Head of caudate nucleus (tissue), 42 donors: ENCODE results near the gene LTO1.

ENCODE experiments used
- DNase-seq, 42 donors: peaks; one replicate each; pipeline versions ENCODE4 v3.0.0 to v3.0.0-alpha.2; 2020 to 2021; ENCODE audit warnings: mixed read lengths in 7 of 42
- intact Hi-C: fragments of 100-400 bp; cut with DNase I; formaldehyde crosslinking; loops from one replicate; pipeline ENCODE4 v1.15.0; 2022

Gene LTO1, protein sequence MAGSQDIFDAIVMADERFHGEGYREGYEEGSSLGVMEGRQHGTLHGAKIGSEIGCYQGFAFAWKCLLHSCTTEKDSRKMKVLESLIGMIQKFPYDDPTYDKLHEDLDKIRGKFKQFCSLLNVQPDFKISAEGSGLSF

DNA sequence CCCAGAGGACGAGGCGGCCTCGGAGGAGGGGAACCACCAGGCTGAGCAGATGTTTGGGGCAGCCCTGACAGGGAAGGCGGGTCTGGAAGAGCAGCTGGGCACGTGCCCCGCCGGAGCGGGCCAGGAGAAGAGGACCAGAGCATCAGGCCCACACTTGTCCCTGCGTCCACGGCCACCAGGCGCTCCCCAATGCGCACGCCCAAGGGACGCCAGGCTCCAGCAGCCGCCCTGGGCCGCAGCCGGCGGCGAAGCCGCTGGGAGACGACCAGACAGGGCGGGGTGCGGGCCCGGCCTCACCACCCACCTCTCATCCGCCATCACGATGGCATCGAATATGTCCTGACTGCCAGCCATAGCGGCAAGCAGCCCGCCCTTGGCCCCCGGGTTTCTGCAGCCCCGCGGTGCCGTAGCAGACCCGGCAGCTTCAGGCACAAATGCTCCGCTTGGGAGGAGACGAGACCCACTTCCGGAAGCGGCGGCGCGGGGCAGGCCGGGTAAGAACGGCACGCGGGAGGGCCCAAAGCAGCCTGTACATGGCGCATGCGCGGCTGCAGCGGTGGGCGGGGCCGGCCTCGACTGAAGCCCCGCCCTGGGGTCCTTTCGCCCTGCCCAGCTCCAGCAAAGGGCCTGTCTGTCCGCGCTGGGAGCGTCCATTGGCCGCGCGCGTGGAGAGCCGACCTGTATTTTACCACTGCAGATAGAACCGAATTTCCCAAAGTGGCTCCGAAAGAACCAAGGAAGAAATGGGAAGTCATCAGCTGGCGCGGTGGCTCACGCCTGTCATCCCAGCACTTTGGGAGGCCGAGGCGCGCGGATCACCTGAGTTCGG, at the start of gene LTO1:
LTO1 (minus strand) TSS at position 468 of the 829 bp plus-strand sequence; CDS start at position 354, 114 bp downstream.
- intact Hi-C loops = no loop called here
- DNase-seq = peak; percentile 85 to 98 (median 95)

DNA sequence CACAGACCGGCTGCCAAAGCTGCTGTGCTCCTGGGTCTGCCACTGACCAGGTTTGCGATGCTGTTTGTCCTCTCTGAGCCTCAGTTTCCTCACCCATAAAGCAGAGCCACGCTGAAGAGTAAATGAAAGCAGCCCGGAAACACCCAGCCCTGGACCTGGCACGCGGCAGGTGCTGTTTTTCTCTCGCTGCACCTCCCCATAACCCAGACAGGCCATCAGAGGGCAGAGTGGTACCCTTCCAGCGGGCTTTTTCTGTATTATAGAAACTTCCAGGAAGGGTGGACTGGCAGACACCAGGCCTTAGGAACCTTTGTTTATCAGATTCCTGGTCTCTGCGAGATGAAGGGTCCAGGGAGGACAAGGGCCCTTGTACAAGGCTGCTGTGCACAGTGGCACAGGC, 46.6 kb upstream of the LTO1 start:
- intact Hi-C loops = no loop called here
- DNase-seq = no peak

DNA sequence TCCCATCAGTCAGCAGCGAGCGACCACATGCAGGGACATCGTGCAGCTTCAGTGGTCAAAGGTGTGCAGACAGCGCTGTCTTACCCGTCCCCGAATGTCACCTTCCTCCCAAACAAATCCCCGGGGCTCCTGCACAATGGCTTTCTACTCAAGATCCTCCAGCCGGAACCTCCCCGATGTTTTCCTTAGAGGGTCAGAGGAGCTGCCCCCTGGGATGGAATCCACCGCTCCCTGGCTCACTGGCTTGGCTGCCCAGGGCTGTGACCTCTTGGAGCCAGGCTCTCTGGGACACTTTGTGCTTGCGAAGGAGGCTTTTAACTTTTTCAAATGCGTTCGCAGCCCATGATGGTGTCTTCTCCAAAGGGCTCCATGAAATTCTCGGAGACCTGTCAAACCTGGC, 46.0 kb upstream of the LTO1 start:
- intact Hi-C loops = no loop called here
- no peak for DNase-seq

DNA sequence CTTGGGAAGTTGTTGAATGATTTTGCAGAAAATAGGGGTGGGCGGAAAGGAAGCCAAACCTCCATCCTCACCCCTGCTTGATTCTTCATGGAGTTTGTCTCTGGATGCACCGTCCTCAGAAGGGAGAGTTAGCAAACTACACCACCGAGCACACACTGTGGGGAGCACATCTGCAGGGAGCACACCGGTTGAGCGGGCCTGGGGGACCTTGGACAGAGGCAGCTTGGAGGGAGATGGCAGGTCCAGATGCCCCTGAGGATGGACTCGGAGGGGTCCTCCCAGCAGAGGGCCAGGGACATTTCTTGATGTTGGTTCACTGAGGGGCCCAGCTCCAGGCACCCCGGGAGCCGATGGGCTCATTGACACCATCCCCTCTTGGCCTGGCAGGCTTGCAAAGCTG, 43.8 kb upstream of the LTO1 start:
- intact Hi-C loops = no loop called here
- no peak for DNase-seq

DNA sequence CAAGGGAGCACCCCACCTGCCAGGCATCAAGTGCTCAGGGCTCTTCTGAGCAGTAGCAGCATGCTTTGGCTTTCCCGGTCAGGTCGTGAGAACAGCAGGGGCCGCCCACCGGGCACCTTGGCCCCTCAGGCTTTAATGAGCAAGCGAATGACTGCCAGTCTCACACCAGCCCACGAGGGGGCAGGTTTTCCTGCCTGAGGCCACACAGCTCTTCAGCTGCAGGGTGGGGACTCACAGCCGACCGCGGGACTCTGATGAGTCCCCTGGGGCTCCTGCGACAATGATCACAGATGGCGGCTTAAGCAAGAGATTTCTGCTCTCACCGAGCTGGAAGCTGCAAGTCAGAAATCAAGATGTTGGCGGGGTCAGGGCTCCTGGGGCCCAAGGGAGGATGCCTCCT, 43.0 kb upstream of the LTO1 start:
- intact Hi-C loops = no loop called here
- DNase-seq = no peak

DNA sequence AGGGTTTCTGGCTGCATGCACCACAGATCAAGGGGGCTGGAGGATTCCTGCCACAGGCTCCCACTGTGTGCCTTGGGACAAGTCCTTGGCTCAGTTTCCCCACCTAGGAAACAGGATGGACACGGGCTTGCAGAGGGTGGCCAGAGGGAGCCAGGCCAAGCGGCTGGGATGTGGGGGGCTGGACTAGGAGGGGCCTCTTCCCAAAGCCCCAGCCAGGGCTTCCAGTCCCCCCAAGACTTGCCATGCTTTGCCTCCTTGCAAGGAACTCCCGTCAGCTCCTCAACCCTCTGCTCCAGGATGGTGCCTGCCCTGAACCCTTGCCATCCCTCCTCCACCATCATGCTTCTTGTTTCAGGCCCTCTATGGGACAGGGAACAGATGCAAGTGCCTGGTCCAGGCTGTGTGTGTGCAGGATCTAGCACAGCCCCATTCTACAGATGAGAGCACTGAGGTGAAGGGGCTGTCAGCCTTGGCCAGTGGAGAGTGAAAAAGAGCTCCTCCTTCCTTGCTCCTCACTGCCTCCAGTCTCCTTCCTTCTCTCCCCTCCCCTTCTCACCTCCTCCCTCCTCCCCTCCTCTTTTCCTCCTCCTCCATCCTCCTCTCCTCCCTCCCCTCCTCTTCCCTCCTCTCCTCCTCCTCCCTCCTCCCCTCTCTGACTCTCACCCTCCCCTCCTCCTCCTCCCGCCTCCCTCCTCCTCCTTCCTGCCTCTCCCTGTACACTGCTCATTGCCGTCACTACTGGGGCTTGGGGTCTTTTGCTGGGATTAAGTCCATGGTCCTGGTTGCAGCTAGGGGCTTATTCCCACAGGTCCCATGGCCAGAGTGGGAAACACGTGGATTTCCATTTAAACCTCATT, 42.0 kb upstream of the LTO1 start:
- intact Hi-C loops = no loop called here
- DNase-seq = no peak

DNA sequence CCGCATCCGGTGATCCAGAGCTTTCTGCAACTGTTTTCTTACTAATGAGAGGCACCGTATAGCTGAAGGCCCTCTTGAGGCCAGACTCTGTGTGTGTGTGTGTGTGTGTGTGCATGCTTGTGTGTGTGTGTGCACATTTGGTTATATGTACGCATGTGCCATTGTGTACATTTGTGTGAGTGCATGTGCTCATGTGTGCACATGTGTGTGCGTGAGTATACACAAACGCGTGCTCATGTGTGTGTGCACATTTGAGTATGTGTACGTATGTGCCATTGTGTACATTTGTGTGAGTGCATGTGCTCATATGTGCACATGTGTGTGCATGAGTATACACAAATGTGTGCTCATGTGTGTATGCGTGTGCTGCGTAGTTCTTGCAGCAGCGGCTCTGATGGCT, 40.9 kb upstream of the LTO1 start:
- intact Hi-C loops = no loop called here
- no peak for DNase-seq

DNA sequence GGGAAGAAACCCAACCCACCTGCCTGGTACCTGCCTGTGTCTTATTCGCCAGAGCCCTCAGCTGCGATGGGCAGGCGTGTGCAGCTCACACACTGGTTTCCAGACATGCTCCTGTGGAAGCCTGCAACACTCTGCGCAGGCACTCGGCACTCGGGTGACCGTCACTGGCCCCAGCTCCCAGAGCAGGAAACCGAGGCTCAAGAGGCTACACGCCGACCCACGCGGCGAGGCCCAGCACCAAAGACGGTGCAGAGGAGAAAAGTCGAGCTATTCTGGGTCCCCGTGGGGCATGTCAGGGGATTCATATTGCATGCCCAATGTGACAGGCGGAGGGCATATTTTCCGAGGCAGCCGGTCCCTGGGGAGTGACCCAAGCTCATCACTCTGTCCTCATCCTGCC, 40.3 kb upstream of the LTO1 start:
- no peak for DNase-seq
- intact Hi-C loops = no loop called here

DNA sequence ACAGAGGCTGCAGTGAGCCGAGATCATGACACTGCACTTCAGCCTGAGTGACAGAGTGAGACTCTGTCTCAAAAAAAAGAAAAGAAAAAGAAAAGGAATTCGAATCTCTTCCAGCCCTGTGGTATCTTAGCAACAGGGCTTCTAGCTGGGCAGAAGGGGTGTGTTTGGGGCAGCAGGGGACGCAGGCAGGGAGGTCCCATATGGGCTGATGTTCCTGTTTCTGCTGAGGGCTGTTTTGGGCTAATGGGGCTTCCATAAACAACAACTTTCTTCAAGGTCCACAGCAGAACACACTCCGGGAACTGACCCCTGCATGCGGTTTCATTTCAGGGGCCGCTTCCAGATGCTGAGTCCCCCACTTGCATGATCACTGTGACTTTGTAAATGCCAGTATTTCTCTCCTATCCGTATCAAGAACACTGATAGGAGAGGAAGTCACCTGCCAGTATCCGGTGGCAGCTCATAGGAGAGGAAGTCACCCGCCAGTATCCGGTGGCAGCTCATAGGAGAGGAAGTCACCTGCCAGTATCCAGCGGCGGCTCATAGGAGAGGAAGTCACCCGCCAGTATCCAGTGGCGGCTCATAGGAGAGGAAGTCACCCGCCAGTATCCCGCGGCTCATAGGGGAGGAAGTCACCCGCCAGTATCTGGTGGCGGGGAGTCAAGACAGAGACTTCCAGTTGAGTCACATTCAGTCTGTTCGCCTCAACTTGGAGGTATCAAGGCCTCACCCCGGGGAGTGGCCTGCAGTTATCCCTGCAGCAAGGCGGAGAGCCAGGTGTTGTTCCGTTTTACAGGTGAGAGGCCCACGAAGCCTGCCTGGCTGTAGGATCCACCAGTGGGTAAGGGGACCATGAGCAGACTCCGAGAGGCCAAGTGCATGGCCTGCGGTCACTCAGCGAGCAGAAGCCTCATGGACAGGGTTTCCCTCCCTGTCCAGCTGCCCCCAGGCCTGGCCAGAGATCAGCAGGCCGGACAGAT, 37.0 kb upstream of the LTO1 start:
- intact Hi-C loops = no loop called here
- no peak for DNase-seq

DNA sequence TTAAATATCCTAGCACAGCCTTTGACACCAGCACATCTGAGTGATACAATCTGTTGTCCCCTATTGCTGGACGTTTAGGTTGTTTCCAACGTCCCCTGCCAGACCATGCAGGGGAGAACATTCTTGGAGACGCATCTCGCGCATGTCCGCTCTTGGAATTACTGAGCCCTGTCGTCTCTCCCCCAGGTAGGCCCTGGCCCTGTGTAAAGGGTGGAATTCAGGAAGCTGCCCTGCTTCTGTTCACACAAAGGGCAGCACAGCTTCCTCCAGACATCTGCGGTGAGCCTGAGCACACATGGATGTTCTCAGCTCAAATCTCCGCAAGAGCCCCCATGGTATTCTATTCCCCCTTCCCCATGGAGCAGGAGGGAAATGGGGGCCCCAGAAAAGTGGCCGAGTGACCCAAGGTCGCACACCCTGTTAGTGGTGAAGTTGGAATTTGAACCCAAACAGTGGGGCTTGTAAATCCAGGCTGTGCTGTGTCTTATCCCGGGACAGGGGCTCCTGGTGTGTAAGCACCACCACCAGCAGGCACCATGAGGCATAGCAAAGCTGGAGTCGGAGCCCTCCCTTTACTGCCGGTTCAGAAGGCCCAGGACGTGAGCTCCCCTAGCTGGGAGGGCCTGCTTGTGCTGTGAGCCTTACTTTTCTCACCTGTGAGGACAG, 33.7 kb upstream of the LTO1 start:
- no peak for DNase-seq
- intact Hi-C loops = no loop called here

DNA sequence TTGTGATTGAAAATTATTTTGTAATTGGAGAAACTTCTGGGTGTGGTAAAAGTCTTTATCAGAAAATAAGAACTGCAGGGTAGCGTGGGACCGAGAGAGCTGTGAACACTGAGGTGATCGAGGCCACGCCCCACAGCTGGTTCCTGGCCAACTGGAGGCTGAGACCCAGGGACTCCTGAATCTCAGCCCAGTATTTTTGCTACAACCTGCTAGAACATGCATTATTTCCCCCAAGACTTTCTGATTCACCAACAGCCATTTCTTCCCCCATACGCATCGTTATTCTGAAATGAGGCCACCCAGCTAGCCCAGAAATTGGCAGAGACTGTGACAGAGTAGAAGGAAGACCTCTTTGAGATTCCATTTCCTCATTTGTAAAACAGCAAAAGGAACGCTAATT, 32.0 kb upstream of the LTO1 start:
- intact Hi-C loops = no loop called here
- no peak for DNase-seq

DNA sequence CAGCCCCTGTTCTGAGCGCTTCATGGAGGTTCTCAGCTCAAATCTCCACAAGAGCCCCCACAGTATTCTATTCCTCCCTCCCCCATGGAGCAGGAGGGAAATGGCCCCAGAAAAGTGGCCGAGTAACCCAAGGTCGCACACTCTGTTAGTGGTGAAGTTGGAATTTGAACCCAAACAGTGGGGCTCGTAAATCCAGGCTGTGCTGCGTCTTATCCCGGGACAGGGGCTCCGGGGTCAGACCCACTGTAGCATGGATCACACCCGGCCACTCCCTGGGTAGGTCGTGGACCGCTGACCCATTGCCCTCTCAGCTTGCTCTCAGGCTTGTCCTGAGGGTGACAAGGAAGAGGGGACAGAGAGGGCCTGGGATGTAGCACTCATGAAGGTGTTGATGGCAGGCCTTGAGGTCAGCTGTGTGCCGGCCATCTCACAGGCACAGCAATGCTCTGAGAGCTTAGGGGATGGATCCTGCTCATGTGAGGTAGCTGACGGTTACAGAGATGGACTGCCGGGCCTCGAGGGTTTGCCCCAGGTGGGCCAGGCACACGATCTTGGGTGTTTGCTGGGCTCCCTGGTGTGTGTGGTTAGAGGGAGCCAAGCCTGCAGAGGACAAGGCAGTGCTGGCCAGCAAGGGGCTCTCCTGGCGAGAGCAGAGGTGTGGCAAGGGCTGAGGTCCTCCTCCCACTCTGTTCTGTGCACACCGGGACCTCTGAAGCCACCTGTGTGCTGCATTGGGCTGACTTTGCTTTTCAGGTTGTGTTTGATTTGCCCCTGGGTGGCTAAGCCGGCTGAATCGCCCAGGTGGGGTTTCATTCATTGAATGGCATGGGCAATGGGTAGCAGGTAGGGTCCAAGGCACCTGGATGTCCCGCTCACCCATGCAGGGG, 31.0 kb upstream of the LTO1 start:
- DNase-seq = no peak
- intact Hi-C loops = no loop called here

DNA sequence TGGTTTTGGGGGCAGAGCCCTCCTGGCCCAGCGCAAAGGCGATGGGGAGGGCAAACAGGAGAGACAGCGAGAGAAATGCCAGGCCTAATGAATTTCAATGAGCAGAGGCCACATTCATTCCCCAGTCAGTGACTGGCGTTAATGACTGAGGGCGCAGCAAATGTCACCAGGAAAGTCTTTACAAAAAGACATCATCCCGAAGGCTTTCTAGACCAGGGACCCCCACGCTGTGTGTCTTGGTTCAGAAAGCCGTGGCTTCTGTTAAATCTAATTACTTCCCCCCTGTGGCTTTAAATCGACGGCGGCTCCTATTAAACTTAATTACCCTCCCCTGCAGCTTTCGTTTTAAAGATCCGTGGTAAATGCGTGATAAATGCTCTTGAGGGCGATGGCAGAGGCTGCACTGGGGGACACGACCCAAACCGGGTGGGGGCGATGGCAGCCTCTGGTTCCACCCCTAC, 30.2 kb upstream of the LTO1 start:
- DNase-seq = no peak
- intact Hi-C loops = no loop called here

DNA sequence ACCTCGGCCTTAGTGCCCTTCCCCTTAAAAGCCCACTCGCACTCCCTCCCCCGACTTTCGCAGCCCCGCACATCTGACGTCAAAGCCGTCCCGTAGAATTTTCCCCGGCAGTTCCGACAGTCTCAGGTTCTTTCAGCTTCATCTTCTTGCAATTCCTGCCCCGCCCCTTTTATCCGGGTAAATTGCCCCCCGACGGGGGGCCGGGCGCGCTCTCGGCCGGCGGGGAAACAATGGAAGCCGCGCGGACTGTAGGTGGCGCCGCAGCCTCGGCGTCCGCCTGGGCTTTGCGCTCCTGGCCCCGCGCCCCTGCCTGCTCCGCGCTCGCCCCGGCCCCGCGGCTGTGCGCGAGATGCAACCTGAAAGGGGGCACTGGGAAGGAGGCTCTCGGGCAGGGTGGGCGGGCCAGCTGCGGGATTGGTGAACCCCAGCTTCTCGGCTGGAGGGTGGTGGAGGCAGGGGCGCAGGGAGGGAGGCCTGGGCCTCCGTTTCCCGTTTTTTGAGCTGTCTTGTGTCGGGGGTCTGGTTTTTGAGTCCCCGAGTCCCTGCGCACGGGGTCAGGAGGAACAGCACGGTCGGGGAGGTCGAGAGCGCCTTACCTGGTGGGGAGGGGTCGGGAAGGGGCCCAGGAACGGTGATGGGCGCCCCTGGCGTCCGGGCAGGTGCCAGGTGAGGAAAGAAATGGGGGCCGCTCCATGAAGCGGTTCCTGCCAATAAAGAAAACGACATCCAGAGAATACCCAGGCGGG, 29.5 kb upstream of the LTO1 start:
- intact Hi-C loops = no loop called here
- DNase-seq = no peak

DNA sequence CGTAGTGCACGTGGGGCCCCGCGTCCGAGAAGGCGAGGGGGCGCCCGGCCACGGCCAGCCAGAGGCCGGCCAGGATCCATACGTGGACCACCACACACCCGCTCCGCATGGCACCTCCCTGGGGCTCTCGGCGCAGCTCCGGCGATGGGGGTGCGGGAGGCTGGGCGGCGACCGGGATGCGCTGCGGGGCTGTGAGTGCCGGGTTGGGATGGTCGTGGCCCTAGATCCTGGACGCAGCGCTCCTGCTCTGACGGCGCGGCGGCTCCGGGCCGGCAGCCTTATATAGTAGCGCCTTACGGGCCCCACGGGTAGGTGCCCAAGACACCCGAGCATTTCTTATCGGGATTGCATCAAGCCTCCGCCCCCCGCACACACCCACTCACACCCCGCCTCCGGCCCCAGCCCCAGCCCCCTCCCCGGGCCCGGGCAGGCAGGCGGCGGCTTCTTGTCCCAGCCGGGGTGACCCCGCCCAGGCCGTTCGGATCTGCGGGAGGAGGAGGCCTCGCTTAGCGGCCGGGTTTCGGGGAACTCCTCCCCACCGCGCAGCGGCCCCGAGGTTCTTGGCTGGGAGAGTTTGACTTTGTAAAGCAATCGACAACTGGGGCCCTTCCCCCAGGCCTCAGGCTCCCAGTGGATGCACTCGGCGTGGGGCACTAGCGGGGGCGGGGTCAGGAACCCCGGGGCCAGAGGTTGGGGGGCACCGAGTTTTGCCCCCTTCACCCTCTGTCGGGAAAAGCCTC, 28.8 kb upstream of the LTO1 start, which contains the start of gene FGF19:
FGF19 (minus strand) TSS at position 255 of the 740 bp plus-strand sequence; CDS start at position 109, 146 bp downstream.
- no peak for DNase-seq
- intact Hi-C loops = no loop called here

DNA sequence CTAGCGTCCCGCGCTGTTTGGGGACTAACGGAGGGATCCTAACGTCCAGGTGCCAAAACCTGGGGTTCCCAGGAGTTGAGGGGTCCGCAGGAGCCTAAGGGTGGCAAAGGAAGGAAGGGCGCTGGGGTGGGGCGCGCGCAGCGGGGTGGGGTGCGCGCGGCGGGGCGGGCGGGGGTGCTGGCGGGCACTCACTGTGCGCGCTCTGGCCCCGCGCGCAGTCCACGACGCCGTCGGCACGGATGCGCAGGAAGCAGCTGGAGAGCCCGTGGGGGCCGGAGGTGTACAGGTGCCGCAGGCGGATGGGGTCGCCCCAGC, 28.3 kb upstream of the LTO1 start:
- no peak for DNase-seq
- intact Hi-C loops = no loop called here
